GM21360 (cell line): ENCODE results near the gene TARS2.

Experiments used
- ATAC-seq: cut with Tn5 transposase; IDR thresholded peaks from one replicate; pipeline ENCODE4 v1.9.1; 2021; ENCODE audit warnings: mild to moderate bottlenecking, moderate library complexity; ENCODE audit not compliant: unreplicated experiment

The TARS2 gene

GRCh38 chr1:150536836-150537731 is 49.9 kb downstream of the TARS2 start:
- no peak for ATAC-seq

- ATAC-seq = no peak
These were observed 50.8 kb downstream of the TARS2 start for GRCh38 chr1:150537732-150538684.

DNA sequence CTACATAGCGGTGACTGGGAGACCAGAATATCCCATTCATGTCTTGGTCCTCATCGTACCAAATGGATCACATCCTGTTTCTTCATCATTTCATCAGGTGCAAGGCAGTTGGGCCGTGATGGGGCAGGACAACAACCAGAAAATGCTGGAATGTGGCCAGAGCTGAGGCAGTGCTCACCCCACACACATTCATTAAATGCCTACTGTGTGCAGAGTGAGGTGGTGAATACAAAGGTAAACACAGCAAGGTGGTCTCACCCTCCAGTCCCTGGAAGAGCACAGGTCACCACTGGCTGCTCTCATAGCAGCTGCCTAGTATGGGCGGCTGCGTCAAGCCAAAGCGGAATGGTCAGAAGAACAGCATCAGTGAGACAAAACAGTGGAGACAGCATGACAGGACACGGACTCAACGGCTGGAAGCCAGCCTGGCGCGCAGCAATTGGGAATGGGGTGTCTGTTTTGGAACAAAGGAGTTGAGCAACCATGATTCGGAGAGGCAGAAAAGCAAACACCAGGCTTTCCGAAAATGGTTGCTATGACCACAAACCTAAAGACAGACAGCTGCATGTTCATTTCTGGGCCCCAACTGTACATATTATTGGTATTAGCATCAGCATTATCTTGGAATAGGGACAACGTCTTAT is 56.4 kb downstream of the TARS2 start:
- no peak for ATAC-seq

DNA sequence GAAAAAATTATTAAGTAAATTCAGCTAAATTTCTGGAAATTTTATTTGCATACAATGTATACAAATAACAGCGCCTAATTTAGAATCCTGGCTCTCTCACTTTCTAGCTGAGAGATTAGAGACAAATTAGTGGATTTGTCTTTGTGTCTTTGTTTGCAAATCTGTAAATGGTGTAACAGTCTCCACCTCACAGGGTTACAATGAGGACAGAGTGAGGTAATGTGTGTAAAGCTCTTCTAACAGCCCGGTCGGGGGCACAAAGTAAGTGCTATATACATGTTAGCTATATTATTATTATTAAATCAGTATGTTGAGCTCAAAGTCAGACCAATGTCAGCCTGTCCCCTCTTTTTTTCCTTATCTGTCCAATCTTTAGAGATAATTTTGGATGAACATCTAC is 57.0 kb downstream of the TARS2 start:
- ATAC-seq = no peak

DNA sequence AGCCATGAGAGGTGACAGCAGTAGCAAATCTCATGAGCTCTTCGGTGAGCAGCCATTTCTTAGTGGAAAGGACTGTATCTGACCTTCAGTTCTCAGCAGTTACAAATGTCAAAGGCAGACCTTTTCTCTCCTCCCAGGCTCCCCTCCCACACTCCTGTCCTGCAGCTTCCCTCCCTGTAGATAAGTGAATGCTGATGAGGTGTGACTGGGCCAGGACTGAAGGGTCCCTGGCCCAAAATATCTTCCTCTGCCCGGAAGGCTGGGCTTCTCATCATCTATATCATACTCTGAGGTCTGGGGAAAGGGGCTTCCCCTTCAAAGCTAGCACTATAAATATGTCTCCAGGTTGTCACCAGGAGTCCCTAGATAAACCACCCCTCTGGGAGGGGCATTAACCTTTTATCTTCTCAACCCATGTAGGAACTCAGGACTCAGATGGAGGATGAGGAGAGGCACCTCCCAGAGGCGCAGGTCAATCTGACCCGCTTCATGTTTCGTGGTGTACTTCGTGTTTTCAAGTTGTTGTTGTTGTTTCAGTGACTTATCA is 58.3 kb downstream of the TARS2 start:
- ATAC-seq = no peak

- ATAC-seq = no peak
These were observed 59.2 kb downstream of the TARS2 start for GRCh38 chr1:150546294-150546937.

- no peak for ATAC-seq
These were observed 61.1 kb downstream of the TARS2 start for GRCh38 chr1:150548324-150548631.

GRCh38 chr1:150548632-150549495 is 61.6 kb downstream of the TARS2 start, which contains the start of gene ADAMTSL4:
ADAMTSL4 (plus strand) TSS chr1:150549408; CDS start chr1:150552289, 2,881 bp downstream.
- ATAC-seq = no peak

- no peak for ATAC-seq
These were observed 62.4 kb downstream of the TARS2 start for GRCh38 chr1:150549496-150550221.

DNA sequence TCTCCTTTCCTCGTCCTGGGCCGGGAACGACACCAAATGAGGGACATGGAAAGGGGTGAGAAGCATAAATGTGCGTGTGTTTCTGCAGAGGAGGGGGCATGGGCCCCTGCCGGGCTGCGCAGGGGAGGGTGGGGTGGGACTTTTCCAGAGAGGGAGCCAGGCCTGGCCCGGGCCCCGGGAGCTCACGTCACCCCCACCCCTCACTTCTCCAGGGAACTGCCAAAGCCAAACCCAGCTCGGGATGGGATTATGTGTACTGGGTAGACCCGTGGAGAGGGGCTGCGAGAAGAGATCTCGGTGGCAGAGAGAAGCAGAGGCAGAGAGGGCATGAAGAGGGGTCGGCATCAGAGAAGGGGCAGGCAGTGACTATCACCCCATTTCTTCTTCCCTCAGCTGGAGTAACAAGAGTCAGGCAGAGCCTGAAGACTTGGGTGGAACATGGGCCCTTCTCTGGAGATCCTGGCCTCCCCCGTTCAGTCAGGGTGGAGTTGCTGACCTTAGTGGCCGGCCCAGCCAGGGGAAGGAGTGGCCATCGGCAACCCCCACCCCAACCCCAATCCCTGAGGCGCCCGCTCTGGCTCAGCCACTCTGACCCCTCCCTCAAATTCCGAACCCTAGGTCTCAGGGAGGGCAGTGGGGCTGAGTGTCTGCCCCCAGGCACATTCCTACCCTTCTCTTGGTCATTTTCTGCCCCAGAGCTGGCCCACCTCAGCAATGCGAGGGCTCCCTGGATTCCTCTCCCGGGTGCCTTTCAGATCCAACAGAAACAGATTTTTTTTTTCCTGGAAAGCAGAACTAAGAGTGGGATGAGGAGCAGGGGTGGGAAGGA is 63.2 kb downstream of the TARS2 start:
- ATAC-seq = no peak

DNA sequence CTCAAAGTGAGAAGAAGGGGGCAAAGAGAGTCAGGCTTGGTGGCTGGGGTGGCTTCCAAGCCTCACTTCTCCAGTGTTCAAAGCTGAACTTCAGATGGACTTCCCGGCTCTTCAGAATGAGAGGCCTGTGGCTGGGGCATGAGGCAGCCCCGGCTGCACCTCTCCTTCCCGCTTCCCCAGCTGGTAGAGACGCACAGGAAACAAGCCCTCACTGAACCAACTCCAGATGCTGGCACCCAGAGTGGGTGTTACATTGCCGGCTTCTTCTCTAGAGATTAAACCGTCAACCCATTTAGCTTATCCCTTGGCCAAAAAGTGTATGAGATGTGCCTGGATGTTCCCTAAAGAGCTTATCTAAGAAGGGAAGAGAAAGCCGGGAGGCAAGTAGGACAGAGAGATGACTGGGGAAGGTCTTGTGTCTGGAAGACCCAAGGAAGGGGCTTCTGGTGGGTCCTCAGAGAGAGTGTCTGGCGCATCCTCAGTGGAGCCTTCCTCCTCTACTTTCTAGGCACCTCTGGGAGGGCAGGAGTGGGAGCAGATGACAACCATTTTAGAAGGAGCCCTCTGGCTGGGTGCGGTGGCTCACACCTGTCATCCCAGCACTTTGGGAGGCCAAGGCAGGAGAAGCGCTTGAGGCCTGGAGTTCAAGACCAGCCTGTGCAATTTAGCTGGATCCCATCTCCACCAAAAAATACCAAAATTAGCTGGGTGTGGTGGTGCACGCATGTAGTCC is 64.0 kb downstream of the TARS2 start:
- no peak for ATAC-seq

GRCh38 chr1:150551784-150552127 is 64.5 kb downstream of the TARS2 start:
- no peak for ATAC-seq

DNA sequence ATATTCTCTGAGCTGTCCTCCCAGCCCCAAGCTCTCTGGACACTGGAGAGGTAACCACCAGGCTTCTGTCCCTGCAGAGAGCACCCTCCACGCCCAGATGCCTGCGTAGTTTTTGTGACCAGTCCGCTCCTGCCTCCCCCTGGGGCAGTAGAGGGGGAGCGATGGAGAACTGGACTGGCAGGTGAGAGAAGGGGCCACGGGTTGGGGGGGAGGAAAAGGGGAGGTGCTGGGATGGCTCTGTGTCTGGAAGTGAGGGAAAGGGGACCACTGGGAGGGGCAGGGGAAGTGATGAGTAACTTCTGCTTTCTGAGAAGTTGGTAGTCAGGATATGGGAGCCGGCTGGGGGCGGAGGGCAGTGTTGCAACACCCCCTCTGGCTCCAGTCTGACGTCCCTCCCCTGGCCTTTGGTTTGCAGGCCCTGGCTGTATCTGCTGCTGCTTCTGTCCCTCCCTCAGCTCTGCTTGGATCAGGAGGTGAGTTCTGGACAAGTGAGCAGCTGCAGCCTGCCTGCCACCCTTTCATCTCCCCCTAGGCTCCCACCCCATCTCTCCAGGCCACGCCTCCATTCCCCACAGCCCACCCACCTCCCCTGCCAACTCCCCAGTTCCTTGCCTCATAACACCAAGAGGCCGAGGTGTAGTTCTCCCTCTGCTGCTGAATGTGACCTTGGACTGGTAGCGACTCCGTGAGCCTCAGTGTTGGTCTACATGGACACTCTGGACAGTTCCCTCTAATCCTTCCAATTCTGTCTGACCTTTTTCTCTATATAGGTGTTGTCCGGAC is 65.1 kb downstream of the TARS2 start:
- ATAC-seq = no peak

- ATAC-seq = no peak
These were observed 65.7 kb downstream of the TARS2 start for GRCh38 chr1:150552911-150553289.

GRCh38 chr1:150553392-150554085 is 66.3 kb downstream of the TARS2 start:
- ATAC-seq = no peak

- no peak for ATAC-seq
These were observed 66.8 kb downstream of the TARS2 start for GRCh38 chr1:150554086-150554452.
